PC-3 (cell line): ENCODE data around the gene GLB1L2.

Experiments
- EZH2 ChIP-seq: fragments of 300-600 bp; sonication (generic); IDR thresholded peaks from one replicate; pipeline ENCODE4 v1.6.1; 2017; ENCODE audit warnings: antibody characterized with exemption, mild to moderate bottlenecking, low read length; ENCODE audit not compliant: unreplicated experiment
- TF ChIP-seq, protein P1 (sequence below): fragments of 300-600 bp; sonication (generic); conservative IDR thresholded peaks from 2 replicates; pipeline ENCODE4 v1.5.1; 2017; ENCODE audit warnings: antibody characterized with exemption, low read depth, mild to moderate bottlenecking, low read length

DNA sequence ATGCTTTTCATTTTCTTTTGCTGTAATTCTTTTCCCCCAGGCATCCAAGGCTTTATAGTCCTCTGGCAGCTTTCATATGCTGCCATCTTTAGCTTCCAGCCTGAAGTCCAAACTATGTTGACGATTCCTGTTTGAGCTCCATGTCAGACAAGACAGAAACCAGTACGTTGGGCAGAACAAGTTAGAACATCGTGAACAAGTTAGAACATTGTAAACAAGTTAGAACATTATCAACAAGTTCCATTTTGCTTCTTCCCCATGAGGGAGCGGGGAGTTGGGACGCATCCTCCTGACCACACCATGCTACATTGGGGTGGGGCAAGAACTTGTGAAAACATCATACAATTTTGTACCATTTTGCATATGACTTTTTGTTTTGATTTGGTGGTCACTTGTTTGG lies 23.9 kb downstream of the GLB1L2 start:
- TF ChIP-seq, protein P1, sequence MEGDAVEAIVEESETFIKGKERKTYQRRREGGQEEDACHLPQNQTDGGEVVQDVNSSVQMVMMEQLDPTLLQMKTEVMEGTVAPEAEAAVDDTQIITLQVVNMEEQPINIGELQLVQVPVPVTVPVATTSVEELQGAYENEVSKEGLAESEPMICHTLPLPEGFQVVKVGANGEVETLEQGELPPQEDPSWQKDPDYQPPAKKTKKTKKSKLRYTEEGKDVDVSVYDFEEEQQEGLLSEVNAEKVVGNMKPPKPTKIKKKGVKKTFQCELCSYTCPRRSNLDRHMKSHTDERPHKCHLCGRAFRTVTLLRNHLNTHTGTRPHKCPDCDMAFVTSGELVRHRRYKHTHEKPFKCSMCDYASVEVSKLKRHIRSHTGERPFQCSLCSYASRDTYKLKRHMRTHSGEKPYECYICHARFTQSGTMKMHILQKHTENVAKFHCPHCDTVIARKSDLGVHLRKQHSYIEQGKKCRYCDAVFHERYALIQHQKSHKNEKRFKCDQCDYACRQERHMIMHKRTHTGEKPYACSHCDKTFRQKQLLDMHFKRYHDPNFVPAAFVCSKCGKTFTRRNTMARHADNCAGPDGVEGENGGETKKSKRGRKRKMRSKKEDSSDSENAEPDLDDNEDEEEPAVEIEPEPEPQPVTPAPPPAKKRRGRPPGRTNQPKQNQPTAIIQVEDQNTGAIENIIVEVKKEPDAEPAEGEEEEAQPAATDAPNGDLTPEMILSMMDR = no peak
- TF ChIP-seq EZH2 = no peak
